Ovary (tissue), 3 donors: ENCODE results near the gene MPRIP.

Experiments used
- CTCF ChIP-seq, 3 donors: fragments of 450-650 bp in 2 of 3; fragments of 200-600 bp in 1 of 3; IDR thresholded peaks; one replicate each; pipeline versions ENCODE4 v1.5.1 to v1.8.0; 2016 to 2022; ENCODE audit warnings: antibody characterized with exemption in 3 of 3, mild to moderate bottlenecking in 1 of 3
- EP300 ChIP-seq: sonication (generic); formaldehyde crosslinking; IDR thresholded peaks from one replicate; pipeline ENCODE4 v1.6.1; 2017; ENCODE audit warnings: antibody characterized with exemption
- POLR2A ChIP-seq: fragments of 450-650 bp; IDR thresholded peaks from one replicate; pipeline ENCODE4 v1.6.1; 2017; ENCODE audit warnings: antibody characterized with exemption, mild to moderate bottlenecking, moderate library complexity
- donor health status: DM: no; HTN: no; CAD: no.

GRCh38 chr17:17228521-17229279, 186.4 kb downstream of the MPRIP start:
- TF ChIP-seq CTCF (IDR thresholded peaks at IDR 0.05) = no peak
- TF ChIP-seq EP300 = no peak
- TF ChIP-seq POLR2A = no peak
